Heart right ventricle (tissue), 16 donors: Measurements from ENCODE around the gene PPIL6. TPM values are rescaled to one million over a fixed set of nuclear protein-coding genes. Genes with fewer than 3 reads are reported as not detected.

Experiments
- ATAC-seq, 8 donors: fragments of 200-7000 bp; cut with Tn5 transposase; one replicate each; pipeline ENCODE4 v1.9.1; 2020; ENCODE audit warnings: mild to moderate bottlenecking in 8 of 8, moderate library complexity in 8 of 8, moderate number of reproducible peaks in 1 of 8
- DNase-seq, 2 donors: peaks; one replicate each; pipeline ENCODE4 v3.0.0-alpha.2; 2020
- H3K27ac ChIP-seq, 10 donors: fragments of 200-600 bp; sonication (generic) in 2 of 10; one replicate each; pipeline versions ENCODE4 v1.5.0 to v1.8.0; 2020 to 2022; ENCODE audit warnings: mild to moderate bottlenecking in 3 of 10
- H3K27me3 ChIP-seq, 7 donors: fragments of 200-600 bp; one replicate each; pipeline ENCODE4 v1.8.0; 2021 to 2022; ENCODE audit warnings: mild to moderate bottlenecking in 2 of 7
- H3K36me3 ChIP-seq, 9 donors: fragments of 200-600 bp; sonication (generic) in 1 of 9; one replicate each; pipeline versions ENCODE4 v1.5.0 to v1.8.0; 2020 to 2022; ENCODE audit warnings: mild to moderate bottlenecking in 2 of 9
- H3K4me1 ChIP-seq, 9 donors: fragments of 200-600 bp; sonication (generic) in 1 of 9; one replicate each; pipeline versions ENCODE4 v1.5.0 to v1.8.0; 2020 to 2022; ENCODE audit warnings: mild to moderate bottlenecking in 4 of 9
- H3K4me3 ChIP-seq, 10 donors: fragments of 200-600 bp; sonication (generic) in 2 of 10; one replicate each; pipeline versions ENCODE4 v1.5.0 to v1.8.0; 2020 to 2022; ENCODE audit warnings: mild to moderate bottlenecking in 7 of 10, moderate library complexity in 2 of 10
- H3K9me3 ChIP-seq, 11 donors: fragments of 200-600 bp in 10 of 11; sonication (generic) in 2 of 11; one replicate each; pipeline versions ENCODE4 v1.5.0 to v1.8.0; 2013 to 2022; ENCODE audit warnings: mild to moderate bottlenecking in 2 of 11, control low read depth in 1 of 11, moderate library complexity in 1 of 11
- WGBS, 2 donors: extraction: QIAGEN DNeasy Blood & Tissue Kit; methylation state at CpG; one replicate each; pipeline ENCODE4 v1.1.7; 2013; ENCODE audit warnings: inconsistent platforms in 1 of 2; 5-methylcytosine and 5-hydroxymethylcytosine counted together
- intact Hi-C, 10 donors: fragments of 100-400 bp; cut with DNase I; formaldehyde crosslinking; loops; one replicate each; pipeline versions ENCODE4 v1.11.1 to v1.14.2; 2022
- polyA plus RNA-seq, 2 donors: library from polyadenylated mRNA; stranded (reverse); fragments of 200-250 nt; gene quantifications; one replicate each; pipeline ENCODE4 v1.2.3, GENCODE V29; 2013
- total RNA-seq, 10 donors: library from RNA; stranded (reverse); fragmentation: NEBNext Ultra II Directional in 3 of 10; extraction: Animal tissue kit (Norgen Biotek cat#: 25700) in 3 of 10; gene quantifications; one replicate each; pipeline versions ENCODE4 v1.2.1 to v1.2.4, GENCODE V29; 2021 to 2023
- TF ChIP-seq, protein P1 (sequence below), 9 donors: fragments of 200-600 bp; sonication (generic) in 2 of 9; IDR thresholded peaks; one replicate each; pipeline versions ENCODE4 v1.5.0 to v1.8.0; 2021 to 2022; ENCODE audit warnings: antibody characterized with exemption in 9 of 9, mild to moderate bottlenecking in 5 of 9, moderate library complexity in 1 of 9
- donor health status: Arrhythmogenic right ventricular cardiomyopathy.
- donor health status: ischemic (EF 13 %, LVEDD 7.1; RV severe dilation, severe dysfunction).
- donor health status: healthy with polysubstance abuse.
- donor health status: DM: no; HTN: yes; CAD: no.
- donor health status: DM: no; HTN: no; CAD: no.
- donor health status: ischemic (EF 25% LVEDD 6.9; RV normal size, moderate dysfunction).
- donor health status: ischemic (EF 25% LVEDD 5.7; RV mildly dilated, moderate dysfunction).
- donor health status: healthy.
- donor health status: DM: yes; HTN: yes; CAD: no.
- donor health status: Ischemic cardiomyopathy.
- donor health status: ischemic (EF 35%, LVEDD 5.7; RV mildly dilated, moderate dysfunction).
- donor health status: nonischemic (EF 11% LVEDD 7.7; RV severe dilation, severe dysfunction).
- donor health status: DM: yes; HTN: yes; CAD: no.
- donor health status: PGD.
- donor health status: ischemic (EF 29% LVEDD 5.4; RV normal size, mild dysfunction).
- donor health status: nonischemic (EF 23%, LVEDD 6.1; RV moderate dilation, normal function).

Gene PPIL6
- total and polyA plus RNA-seq, 12 donors: 0.44 to 5.2 (median 2.6) TPM

DNA sequence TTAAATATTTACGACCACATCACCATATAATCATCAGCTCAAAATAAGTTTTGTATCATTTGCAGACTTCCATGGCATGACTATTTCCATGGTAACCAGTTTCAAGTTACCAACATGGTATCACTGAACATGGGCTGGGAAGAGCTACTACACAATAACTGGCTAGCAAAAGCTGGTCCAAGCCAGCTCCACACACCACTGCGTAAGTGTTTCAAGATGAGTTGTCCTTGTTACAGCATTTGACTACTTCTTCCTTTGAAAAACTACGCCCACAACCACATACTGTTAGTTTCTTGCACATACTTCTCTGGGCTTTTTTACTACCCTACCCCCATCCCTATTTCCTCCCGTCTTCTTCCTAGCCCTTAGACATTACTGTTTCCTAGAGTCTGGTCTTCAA lies 66.7 kb downstream of the PPIL6 start:
- intact Hi-C loops: loop anchor here in 1 of 10 donors (10.0 kb wide), 1 partner anchor 369 kb away; no protein-coding TSS in a partner anchor
- H3K4me1 ChIP-seq: peaks cover 0 to 68% (median 36%) of the 10 kb centered on the region in 9 donors
- DNase-seq: no peak
- H3K27ac ChIP-seq: peak overlapping the region in 1 of 10 donors; percentile 51
- TF ChIP-seq, protein P1, sequence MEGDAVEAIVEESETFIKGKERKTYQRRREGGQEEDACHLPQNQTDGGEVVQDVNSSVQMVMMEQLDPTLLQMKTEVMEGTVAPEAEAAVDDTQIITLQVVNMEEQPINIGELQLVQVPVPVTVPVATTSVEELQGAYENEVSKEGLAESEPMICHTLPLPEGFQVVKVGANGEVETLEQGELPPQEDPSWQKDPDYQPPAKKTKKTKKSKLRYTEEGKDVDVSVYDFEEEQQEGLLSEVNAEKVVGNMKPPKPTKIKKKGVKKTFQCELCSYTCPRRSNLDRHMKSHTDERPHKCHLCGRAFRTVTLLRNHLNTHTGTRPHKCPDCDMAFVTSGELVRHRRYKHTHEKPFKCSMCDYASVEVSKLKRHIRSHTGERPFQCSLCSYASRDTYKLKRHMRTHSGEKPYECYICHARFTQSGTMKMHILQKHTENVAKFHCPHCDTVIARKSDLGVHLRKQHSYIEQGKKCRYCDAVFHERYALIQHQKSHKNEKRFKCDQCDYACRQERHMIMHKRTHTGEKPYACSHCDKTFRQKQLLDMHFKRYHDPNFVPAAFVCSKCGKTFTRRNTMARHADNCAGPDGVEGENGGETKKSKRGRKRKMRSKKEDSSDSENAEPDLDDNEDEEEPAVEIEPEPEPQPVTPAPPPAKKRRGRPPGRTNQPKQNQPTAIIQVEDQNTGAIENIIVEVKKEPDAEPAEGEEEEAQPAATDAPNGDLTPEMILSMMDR (IDR thresholded peaks at IDR 0.05): no peak
- no peak overlapping the region for H3K4me3 ChIP-seq
- H3K27me3 ChIP-seq: no peaks in the 10 kb centered on the region
- peaks cover 0 to 100% (median 33%) of the 10 kb centered on the region in 9 donors for H3K36me3 ChIP-seq
- 86 to 91% methylated on average over 4 of the region's 4 CpGs for WGBS, 2 donors
- peak in 3 of 8 donors; percentile 18 to 53 (median 37) for ATAC-seq
- no peaks in the 10 kb centered on the region for H3K9me3 ChIP-seq

DNA sequence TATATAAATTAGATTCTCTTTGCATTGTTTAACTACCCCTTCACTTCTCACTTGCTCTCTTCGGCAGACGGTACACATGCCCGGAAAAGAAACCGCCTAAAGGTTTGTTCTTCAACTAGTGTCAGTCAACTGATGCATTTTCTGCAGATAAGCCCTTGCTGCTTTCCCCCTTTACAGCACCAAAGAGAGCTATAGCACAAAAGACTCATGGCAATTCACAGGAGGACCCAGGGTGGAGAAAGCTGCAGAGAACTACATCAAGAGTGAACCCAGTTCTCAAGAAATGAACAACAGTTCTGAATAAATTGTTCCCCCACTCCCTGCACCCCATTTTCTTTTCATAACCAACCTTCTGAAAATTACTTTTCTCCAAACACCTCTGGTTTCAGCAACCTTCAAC lies 67.1 kb downstream of the PPIL6 start:
- WGBS, 2 donors: 71 to 76% methylated on average over 4 of the region's 4 CpGs
- TF ChIP-seq, protein P1 (IDR thresholded peaks at IDR 0.05): no peak
- Histone ChIP-seq H3K4me3 (no peak overlapping the region), H3K9me3 (no peaks in the 10 kb centered on the region), H3K4me1 (peaks cover 0 to 63% (median 31%) of the 10 kb centered on the region in 9 donors), H3K27me3 (no peaks in the 10 kb centered on the region), H3K36me3 (peaks cover 0 to 100% (median 38%) of the 10 kb centered on the region in 9 donors), H3K27ac (peak overlapping the region in 1 of 10 donors; percentile 51)
- no peak for ATAC-seq
- intact Hi-C loops: loop anchor here in 1 of 10 donors (10.0 kb wide), 1 partner anchor 369 kb away; no protein-coding TSS in a partner anchor
- no peak for DNase-seq

DNA sequence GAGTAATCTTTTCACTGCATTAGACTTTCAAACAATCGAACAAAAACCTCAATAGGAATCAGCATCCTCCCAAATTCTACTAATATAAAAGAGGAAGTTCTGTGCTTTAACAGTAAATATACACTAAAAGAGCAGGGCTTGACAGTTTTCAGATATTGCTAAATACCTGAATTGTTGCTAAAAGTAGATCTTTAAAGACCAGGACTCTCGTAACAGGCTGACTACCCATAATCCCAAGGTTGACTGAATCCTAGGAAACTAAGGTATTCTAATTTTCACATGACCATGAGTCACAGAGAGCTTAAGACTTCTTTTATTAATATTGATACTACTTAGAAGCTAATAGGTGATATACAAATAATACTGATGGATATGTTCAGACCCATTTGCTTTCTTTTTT lies 68.3 kb downstream of the PPIL6 start:
- H3K4me1 ChIP-seq: peaks cover 0 to 51% (median 19%) of the 10 kb centered on the region in 9 donors
- no peaks in the 10 kb centered on the region for H3K9me3 ChIP-seq
- no peak overlapping the region for H3K4me3 ChIP-seq
- intact Hi-C loops: loop anchor here in 1 of 10 donors (10.0 kb wide), 1 partner anchor 367 kb away; no protein-coding TSS in a partner anchor
- H3K27me3 ChIP-seq: no peaks in the 10 kb centered on the region
- DNase-seq (no peak), ATAC-seq (no peak)
- peak overlapping the region in 1 of 10 donors; percentile 31 for H3K27ac ChIP-seq
- H3K36me3 ChIP-seq: peaks cover 0 to 100% (median 42%) of the 10 kb centered on the region in 9 donors
- TF ChIP-seq, protein P1 (IDR thresholded peaks at IDR 0.05): no peak
- WGBS, 2 donors: 80 to 81% methylated on average over 2 of the region's 2 CpGs

DNA sequence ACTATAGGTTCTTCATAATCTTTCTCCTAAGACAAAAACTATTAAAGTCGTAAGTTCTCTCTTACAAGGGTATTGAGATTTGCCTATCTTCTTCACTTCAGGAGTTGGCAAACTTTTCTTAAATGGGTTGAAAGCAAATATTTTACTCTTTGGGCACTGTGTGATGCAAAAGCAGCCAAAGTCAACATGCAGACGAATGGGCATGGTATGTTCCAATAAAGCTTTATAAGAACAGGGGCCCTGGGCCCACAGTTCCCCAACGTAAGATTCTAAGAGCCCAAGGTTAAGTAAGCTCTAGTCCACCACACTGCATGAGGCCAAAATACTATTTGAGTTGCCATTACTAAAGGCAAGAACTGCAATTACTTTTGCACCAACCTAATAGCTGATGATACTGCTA lies 69.6 kb downstream of the PPIL6 start:
- 63 to 74% methylated on average over 3 of the region's 3 CpGs for WGBS, 2 donors
- peaks cover 0 to 100% (median 42%) of the 10 kb centered on the region in 9 donors for H3K36me3 ChIP-seq
- ATAC-seq: no peak
- no peak overlapping the region for H3K27ac ChIP-seq
- DNase-seq: no peak
- no peaks in the 10 kb centered on the region for H3K9me3 ChIP-seq
- no peaks in the 10 kb centered on the region for H3K27me3 ChIP-seq
- TF ChIP-seq, protein P1 (IDR thresholded peaks at IDR 0.05): no peak
- intact Hi-C loops: loop anchor here in 1 of 10 donors (10.0 kb wide), 1 partner anchor 366 kb away; no protein-coding TSS in a partner anchor
- peaks cover 0 to 43% (median 19%) of the 10 kb centered on the region in 9 donors for H3K4me1 ChIP-seq
- no peak overlapping the region for H3K4me3 ChIP-seq
